SU-DHL-6 (cell line): ENCODE measurements around the gene ADARB2.

Experiments used
- H2AFZ ChIP-seq: fragments of 200-600 bp; sonication (generic); 2 replicates; pipeline ENCODE4 v1.6.1; 2014; ENCODE audit warnings: low read depth, mild to moderate bottlenecking, moderate library complexity, mixed read lengths, antibody characterized with exemption, low read length; ENCODE audit not compliant: severe bottlenecking
- H3F3A ChIP-seq: fragments of 200-600 bp; shearing (Covaris generic); 2 replicates; pipeline ENCODE4 v1.6.0; 2016; ENCODE audit warnings: antibody characterized with exemption, mild to moderate bottlenecking; ENCODE audit not compliant: insufficient read depth
- H3K27ac ChIP-seq: fragments of 200-600 bp; sonication (generic); 2 replicates; pipeline ENCODE4 v1.5.1; 2016; ENCODE audit warnings: low read depth, mild to moderate bottlenecking, low read length, moderate library complexity, mixed read lengths
- H3K27me3 ChIP-seq: fragments of 200-600 bp; sonication (generic), shearing (Covaris generic); 2 replicates; pipeline ENCODE4 v1.6.0; 2014; ENCODE audit warnings: mild to moderate bottlenecking, low read length
- H3K36me3 ChIP-seq: fragments of 200-600 bp; sonication (generic); 2 replicates; pipeline ENCODE4 v1.6.1; 2014; ENCODE audit warnings: mild to moderate bottlenecking, low read length, mixed read lengths
- H3K4me2 ChIP-seq: fragments of 300-600, 200-600 bp; shearing (Covaris generic), sonication (generic); 2 replicates; pipeline ENCODE4 v1.6.0; 2014; ENCODE audit warnings: low read length, low read depth, mild to moderate bottlenecking; ENCODE audit not compliant: poor library complexity, severe bottlenecking
- H3K4me3 ChIP-seq: fragments of 200-600 bp; sonication (generic); 2 replicates; pipeline ENCODE4 v1.5.1; 2014; ENCODE audit warnings: antibody characterized with exemption, low read length, mild to moderate bottlenecking, mixed read lengths; ENCODE audit not compliant: insufficient read depth, poor library complexity, severe bottlenecking
- H3K79me2 ChIP-seq: fragments of 200-600 bp; sonication (generic); 2 replicates; pipeline ENCODE4 v1.6.1; 2014; ENCODE audit warnings: mild to moderate bottlenecking, low read length, moderate library complexity; ENCODE audit not compliant: insufficient read depth
- H3K9ac ChIP-seq: fragments of 200-600 bp; sonication (generic); 2 replicates; pipeline ENCODE4 v1.7.0; 2014; ENCODE audit warnings: mild to moderate bottlenecking, low read length
- H3K9me2 ChIP-seq: fragments of 200-600 bp; sonication (generic); replicated peaks from 2 replicates; pipeline ENCODE4 v1.6.1; 2014; ENCODE audit warnings: low read length; ENCODE audit not compliant: insufficient read depth
- H3K9me3 ChIP-seq: fragments of 200-600 bp; sonication (generic); 2 replicates; pipeline ENCODE4 v1.6.1; 2014; ENCODE audit warnings: low read length, mixed read lengths; ENCODE audit not compliant: insufficient read depth
- H4K20me1 ChIP-seq: fragments of 200-600 bp; sonication (generic); 2 replicates; pipeline ENCODE4 v1.6.1; 2014; ENCODE audit warnings: low read depth, mild to moderate bottlenecking, antibody characterized with exemption, low read length, moderate library complexity, mixed read lengths
- CTCF ChIP-seq: fragments of 200-600 bp; sonication (generic); IDR thresholded peaks from one replicate; pipeline ENCODE4 v1.5.1; 2017; ENCODE audit warnings: antibody characterized with exemption, mild to moderate bottlenecking, low read length, moderate library complexity; ENCODE audit not compliant: insufficient read depth, poor library complexity, severe bottlenecking
- EZH2phosphoT487 ChIP-seq: fragments of 200-600 bp; sonication (generic), shearing (Covaris generic); conservative IDR thresholded peaks from 2 replicates; pipeline ENCODE4 v1.6.1; 2018; ENCODE audit warnings: mild to moderate bottlenecking, antibody characterized with exemption, low read length, moderate library complexity, mixed read lengths

The ADARB2 gene

GRCh38 chr10:1738950-1739349 lies 1.6 kb upstream of the ADARB2 start:
- Histone ChIP-seq H3K36me3 (no peaks in the 10 kb centered on the region), H3K4me2 (no peak overlapping the region), H2AFZ (no peak overlapping the region), H3K9me2 (no peaks in the 10 kb centered on the region), H4K20me1 (no peaks in the 10 kb centered on the region), H3K79me2 (no peaks in the 10 kb centered on the region), H3K4me3 (no peak overlapping the region), H3K27ac (no peak overlapping the region), H3K9me3 (no peaks in the 10 kb centered on the region), H3K27me3 (no peaks in the 10 kb centered on the region), H3F3A (no peaks in the 10 kb centered on the region), H3K9ac (no peak overlapping the region)
- TF ChIP-seq CTCF (no peak), EZH2phosphoT487 (no peak)

GRCh38 chr10:1736972-1737221 lies 428 bp downstream of the ADARB2 start:
- Histone ChIP-seq H4K20me1 (no peaks in the 10 kb centered on the region), H3F3A (no peaks in the 10 kb centered on the region), H2AFZ (no peak overlapping the region), H3K36me3 (no peaks in the 10 kb centered on the region), H3K27me3 (no peaks in the 10 kb centered on the region), H3K4me3 (no peak overlapping the region), H3K9me2 (no peaks in the 10 kb centered on the region), H3K9ac (no peak overlapping the region), H3K4me2 (no peak overlapping the region), H3K9me3 (no peaks in the 10 kb centered on the region), H3K79me2 (no peaks in the 10 kb centered on the region), H3K27ac (no peak overlapping the region)
- TF ChIP-seq CTCF: no peak
- TF ChIP-seq EZH2phosphoT487: no peak

- Histone ChIP-seq H3K27ac (no peak overlapping the region), H3K79me2 (no peaks in the 10 kb centered on the region), H3K4me2 (no peak overlapping the region), H3K9me2 (no peaks in the 10 kb centered on the region), H3K9ac (no peak overlapping the region), H2AFZ (no peak overlapping the region), H3K9me3 (no peaks in the 10 kb centered on the region), H3K36me3 (no peaks in the 10 kb centered on the region), H3K4me3 (no peak overlapping the region), H4K20me1 (no peaks in the 10 kb centered on the region), H3K27me3 (no peaks in the 10 kb centered on the region), H3F3A (no peaks in the 10 kb centered on the region)
- TF ChIP-seq CTCF (no peak), EZH2phosphoT487 (no peak)
These were observed 967 bp downstream of the ADARB2 start for GRCh38 chr10:1736144-1736971.
